Measurements from ENCODE around the gene DEDD2. TPM values are rescaled to one million over a fixed set of nuclear protein-coding genes. Genes with fewer than 3 reads are reported as not detected.

The DEDD2 gene
- total and polyA plus RNA-seq, 4 donors, result 21.5 to 30.2 (median 25.9) TPM

- peak overlapping the region; percentile 33 for H3K27ac ChIP-seq (ENCODE audit: low read depth, low read length)
- no peak for DNase-seq (ENCODE audit: low read depth in 4 of 6, low spot score in 6 of 6)
- H3K36me3 ChIP-seq (ENCODE audit: control insufficient read depth, insufficient read depth, low read length), result peaks cover 35% of the 10 kb centered on the region
- H3K4me1 ChIP-seq (ENCODE audit: control insufficient read depth, insufficient read depth, low read length), result peaks cover 42% of the 10 kb centered on the region
- no CpG with 5 or more reads among the region's 3 CpGs for WGBS (ENCODE audit: insufficient coverage)
- H3K27me3 ChIP-seq (ENCODE audit: control insufficient read depth, insufficient read depth, low read length), result no peaks in the 10 kb centered on the region
- H3K9me3 ChIP-seq (ENCODE audit: control insufficient read depth, insufficient read depth, low read length), result no peaks in the 10 kb centered on the region
- peak overlapping the region; percentile 61 for H3K4me3 ChIP-seq (ENCODE audit: low read depth, low read length)
Measured at GRCh38 chr19:42241279-42241678, 23.8 kb upstream of the DEDD2 start.

GRCh38 chr19:42239544-42240220, 22.2 kb upstream of the DEDD2 start:
- no peaks in the 10 kb centered on the region for H3K27me3 ChIP-seq (ENCODE audit: control insufficient read depth, insufficient read depth, low read length)
- H3K36me3 ChIP-seq (ENCODE audit: control insufficient read depth, insufficient read depth, low read length), result peaks cover 51% of the 10 kb centered on the region
- no peak overlapping the region for H3K27ac ChIP-seq (ENCODE audit: low read depth, low read length)
- H3K4me1 ChIP-seq (ENCODE audit: control insufficient read depth, insufficient read depth, low read length), result peaks cover 26% of the 10 kb centered on the region
- no peaks in the 10 kb centered on the region for H3K9me3 ChIP-seq (ENCODE audit: control insufficient read depth, insufficient read depth, low read length)
- 94% methylated on average over 8 of the region's 10 CpGs for WGBS (ENCODE audit: insufficient coverage)
- H3K4me3 ChIP-seq (ENCODE audit: low read depth, low read length), result no peak overlapping the region
- no peak for DNase-seq (ENCODE audit: low read depth in 4 of 6, low spot score in 6 of 6)

GRCh38 chr19:42235181-42235580, 17.7 kb upstream of the DEDD2 start:
- peaks cover 93% of the 10 kb centered on the region for H3K36me3 ChIP-seq (ENCODE audit: control insufficient read depth, insufficient read depth, low read length)
- no peak overlapping the region for H3K27ac ChIP-seq (ENCODE audit: low read depth, low read length)
- 67% methylated on average over 5 of the region's 5 CpGs for WGBS (ENCODE audit: insufficient coverage)
- no peak overlapping the region for H3K4me3 ChIP-seq (ENCODE audit: low read depth, low read length)
- peaks cover 12% of the 10 kb centered on the region for H3K4me1 ChIP-seq (ENCODE audit: control insufficient read depth, insufficient read depth, low read length)
- no peak for DNase-seq (ENCODE audit: low read depth in 4 of 6, low spot score in 6 of 6)
- H3K27me3 ChIP-seq (ENCODE audit: control insufficient read depth, insufficient read depth, low read length), result no peaks in the 10 kb centered on the region
- H3K9me3 ChIP-seq (ENCODE audit: control insufficient read depth, insufficient read depth, low read length), result no peaks in the 10 kb centered on the region

GRCh38 chr19:42234364-42234763, 16.9 kb upstream of the DEDD2 start:
- no peak overlapping the region for H3K4me3 ChIP-seq (ENCODE audit: low read depth, low read length)
- H3K4me1 ChIP-seq (ENCODE audit: control insufficient read depth, insufficient read depth, low read length), result peaks cover 13% of the 10 kb centered on the region
- H3K27me3 ChIP-seq (ENCODE audit: control insufficient read depth, insufficient read depth, low read length), result no peaks in the 10 kb centered on the region
- no peak overlapping the region for H3K27ac ChIP-seq (ENCODE audit: low read depth, low read length)
- H3K9me3 ChIP-seq (ENCODE audit: control insufficient read depth, insufficient read depth, low read length), result no peaks in the 10 kb centered on the region
- peaks cover 93% of the 10 kb centered on the region for H3K36me3 ChIP-seq (ENCODE audit: control insufficient read depth, insufficient read depth, low read length)
- 97% methylated on average over 11 of the region's 11 CpGs for WGBS (ENCODE audit: insufficient coverage)
- DNase-seq (ENCODE audit: low read depth in 4 of 6, low spot score in 6 of 6), result no peak

- no peak for DNase-seq (ENCODE audit: low read depth in 4 of 6, low spot score in 6 of 6)
- Histone ChIP-seq H3K4me1 (ENCODE audit: control insufficient read depth, insufficient read depth, low read length) (peaks cover 13% of the 10 kb centered on the region), H3K9me3 (ENCODE audit: control insufficient read depth, insufficient read depth, low read length) (no peaks in the 10 kb centered on the region), H3K4me3 (ENCODE audit: low read depth, low read length) (no peak overlapping the region), H3K27ac (ENCODE audit: low read depth, low read length) (no peak overlapping the region), H3K27me3 (ENCODE audit: control insufficient read depth, insufficient read depth, low read length) (no peaks in the 10 kb centered on the region), H3K36me3 (ENCODE audit: control insufficient read depth, insufficient read depth, low read length) (peaks cover 93% of the 10 kb centered on the region)
- 89% methylated on average over 4 of the region's 6 CpGs for WGBS (ENCODE audit: insufficient coverage)
Measured at GRCh38 chr19:42233678-42234292, 16.3 kb upstream of the DEDD2 start.

GRCh38 chr19:42233106-42233505, 15.6 kb upstream of the DEDD2 start:
- Histone ChIP-seq H3K4me1 (ENCODE audit: control insufficient read depth, insufficient read depth, low read length) (peaks cover 13% of the 10 kb centered on the region), H3K9me3 (ENCODE audit: control insufficient read depth, insufficient read depth, low read length) (no peaks in the 10 kb centered on the region)
- WGBS (ENCODE audit: insufficient coverage), result 88% methylated on average over 3 of the region's 7 CpGs

GRCh38 chr19:42232435-42232834, 15.0 kb upstream of the DEDD2 start:
- Histone ChIP-seq H3K36me3 (ENCODE audit: control insufficient read depth, insufficient read depth, low read length) (peaks cover 96% of the 10 kb centered on the region), H3K9me3 (ENCODE audit: control insufficient read depth, insufficient read depth, low read length) (no peaks in the 10 kb centered on the region), H3K4me3 (ENCODE audit: low read depth, low read length) (no peak overlapping the region), H3K27ac (ENCODE audit: low read depth, low read length) (no peak overlapping the region), H3K27me3 (ENCODE audit: control insufficient read depth, insufficient read depth, low read length) (no peaks in the 10 kb centered on the region), H3K4me1 (ENCODE audit: control insufficient read depth, insufficient read depth, low read length) (peaks cover 13% of the 10 kb centered on the region)
- 95% methylated on average over 6 of the region's 10 CpGs for WGBS (ENCODE audit: insufficient coverage)
- no peak for DNase-seq (ENCODE audit: low read depth in 4 of 6, low spot score in 6 of 6)

More at GRCh38 chr19:42233106-42233505, 15.6 kb upstream of the DEDD2 start:
- Histone ChIP-seq H3K36me3 (ENCODE audit: control insufficient read depth, insufficient read depth, low read length) (peaks cover 93% of the 10 kb centered on the region), H3K4me3 (ENCODE audit: low read depth, low read length) (no peak overlapping the region), H3K27ac (ENCODE audit: low read depth, low read length) (no peak overlapping the region), H3K27me3 (ENCODE audit: control insufficient read depth, insufficient read depth, low read length) (no peaks in the 10 kb centered on the region)
- no peak for DNase-seq (ENCODE audit: low read depth in 4 of 6, low spot score in 6 of 6)

- no peak overlapping the region for H3K4me3 ChIP-seq (ENCODE audit: low read depth, low read length)
- H3K36me3 ChIP-seq (ENCODE audit: control insufficient read depth, insufficient read depth, low read length), result peaks cover 96% of the 10 kb centered on the region
- H3K4me1 ChIP-seq (ENCODE audit: control insufficient read depth, insufficient read depth, low read length), result peaks cover 13% of the 10 kb centered on the region
- H3K27me3 ChIP-seq (ENCODE audit: control insufficient read depth, insufficient read depth, low read length), result no peaks in the 10 kb centered on the region
- H3K9me3 ChIP-seq (ENCODE audit: control insufficient read depth, insufficient read depth, low read length), result no peaks in the 10 kb centered on the region
- WGBS (ENCODE audit: insufficient coverage), result no CpG with 5 or more reads among the region's 4 CpGs
- no peak overlapping the region for H3K27ac ChIP-seq (ENCODE audit: low read depth, low read length)
- no peak for DNase-seq (ENCODE audit: low read depth in 4 of 6, low spot score in 6 of 6)
Measured at GRCh38 chr19:42230571-42230970, 13.1 kb upstream of the DEDD2 start.

GRCh38 chr19:42229855-42230351, 12.4 kb upstream of the DEDD2 start:
- H3K27ac ChIP-seq (ENCODE audit: low read depth, low read length), result peak overlapping the region; percentile 15
- H3K4me3 ChIP-seq (ENCODE audit: low read depth, low read length), result no peak overlapping the region
- DNase-seq (ENCODE audit: low read depth in 4 of 6, low spot score in 6 of 6), result no peak
- peaks cover 13% of the 10 kb centered on the region for H3K4me1 ChIP-seq (ENCODE audit: control insufficient read depth, insufficient read depth, low read length)
- WGBS (ENCODE audit: insufficient coverage), result 40% methylated on average over 1 of the region's 8 CpGs
- H3K9me3 ChIP-seq (ENCODE audit: control insufficient read depth, insufficient read depth, low read length), result no peaks in the 10 kb centered on the region
- peaks cover 96% of the 10 kb centered on the region for H3K36me3 ChIP-seq (ENCODE audit: control insufficient read depth, insufficient read depth, low read length)
- no peaks in the 10 kb centered on the region for H3K27me3 ChIP-seq (ENCODE audit: control insufficient read depth, insufficient read depth, low read length)

Data from spinal cord (tissue), 10 donors.